Activated naive CD4-positive, alpha-beta T cell treated with anti-CD3 and anti-CD28 coated beads, Interleukin-2, amount 50 U/mL, for 16 hours (primary cell): ENCODE results near the gene KRT7.
A peak's percentile ranks its signal among the peaks of the same experiment; 100 is the strongest.
"Not testable (repeated sequence)": the region's sequence is repeated elsewhere in the genome, so short reads cannot be mapped to it uniquely, and the experiment has no call there.

Experiments used
- DNase-seq: peaks from one replicate; pipeline ENCODE4 v3.0.0-alpha.2; 2020

Gene KRT7

GRCh38 chr12:52231305-52232202 is 1.5 kb upstream of the KRT7 start:
- no peak for DNase-seq

DNA sequence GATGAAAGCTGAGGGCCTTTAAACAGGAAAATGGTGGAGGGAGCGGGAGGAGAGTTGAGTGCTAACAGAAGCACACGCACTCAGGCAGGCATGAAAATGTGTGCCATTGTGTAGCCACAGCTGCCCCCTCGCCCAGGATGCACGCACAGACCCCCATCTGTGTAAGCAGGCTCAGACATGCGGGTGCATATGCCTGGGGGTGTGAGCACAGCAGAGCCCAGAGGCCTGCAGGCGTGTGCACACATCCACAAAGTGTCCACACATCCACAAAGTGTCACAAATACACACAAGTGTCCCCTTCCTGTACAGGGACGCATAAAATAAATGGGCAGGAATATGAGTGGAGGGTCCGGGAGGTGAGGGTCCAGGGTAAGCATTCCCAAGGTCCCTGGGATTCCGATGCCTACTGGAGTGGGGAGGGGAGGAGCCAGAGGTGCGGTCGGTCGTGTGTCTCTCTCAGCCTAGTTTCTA is 805 bp upstream of the KRT7 start:
- no peak for DNase-seq

GRCh38 chr12:52233462-52234207 is 592 bp downstream of the KRT7 start:
- DNase-seq = no peak

GRCh38 chr12:52234223-52234810 is 1.3 kb downstream of the KRT7 start:
- no peak for DNase-seq

DNA sequence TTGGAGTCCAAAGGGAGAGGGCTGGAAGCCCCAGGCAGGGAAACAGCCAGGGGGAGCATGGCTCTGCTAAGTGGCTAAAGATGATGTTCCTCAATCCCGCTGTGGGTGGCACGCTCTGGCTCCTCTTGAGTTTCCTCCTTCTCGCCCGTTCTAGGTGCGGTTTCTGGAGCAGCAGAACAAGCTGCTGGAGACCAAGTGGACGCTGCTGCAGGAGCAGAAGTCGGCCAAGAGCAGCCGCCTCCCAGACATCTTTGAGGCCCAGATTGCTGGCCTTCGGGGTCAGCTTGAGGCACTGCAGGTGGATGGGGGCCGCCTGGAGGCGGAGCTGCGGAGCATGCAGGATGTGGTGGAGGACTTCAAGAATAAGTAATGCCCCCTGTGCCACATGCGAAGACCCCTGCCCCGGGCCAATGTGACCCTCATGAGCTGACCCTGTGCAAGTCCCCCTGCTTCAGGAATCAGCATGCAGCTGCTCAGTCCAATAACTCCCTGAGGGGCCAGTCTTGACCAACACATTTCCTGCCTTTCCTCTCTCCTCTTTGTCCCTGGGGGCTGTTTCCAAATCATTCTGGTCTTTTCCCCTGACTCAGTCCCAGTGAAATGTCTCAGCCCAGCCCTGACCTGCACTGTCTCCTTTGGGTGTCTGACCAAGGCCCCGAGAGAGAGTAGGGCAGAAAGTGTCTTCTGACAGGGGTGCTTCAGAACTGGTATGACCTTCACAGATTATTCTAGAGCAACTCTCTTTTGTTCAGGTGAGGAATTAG is 2.1 kb downstream of the KRT7 start:
- no peak for DNase-seq

GRCh38 chr12:52235822-52236361 is 2.8 kb downstream of the KRT7 start:
- no peak for DNase-seq

GRCh38 chr12:52236386-52237050 is 3.5 kb downstream of the KRT7 start:
- DNase-seq = no peak

GRCh38 chr12:52238207-52238840 is 5.3 kb downstream of the KRT7 start:
- no peak for DNase-seq

GRCh38 chr12:52238916-52239646 is 6.0 kb downstream of the KRT7 start:
- DNase-seq = no peak

- DNase-seq = no peak
Observed at GRCh38 chr12:52239767-52240166, 6.7 kb downstream of the KRT7 start.

DNA sequence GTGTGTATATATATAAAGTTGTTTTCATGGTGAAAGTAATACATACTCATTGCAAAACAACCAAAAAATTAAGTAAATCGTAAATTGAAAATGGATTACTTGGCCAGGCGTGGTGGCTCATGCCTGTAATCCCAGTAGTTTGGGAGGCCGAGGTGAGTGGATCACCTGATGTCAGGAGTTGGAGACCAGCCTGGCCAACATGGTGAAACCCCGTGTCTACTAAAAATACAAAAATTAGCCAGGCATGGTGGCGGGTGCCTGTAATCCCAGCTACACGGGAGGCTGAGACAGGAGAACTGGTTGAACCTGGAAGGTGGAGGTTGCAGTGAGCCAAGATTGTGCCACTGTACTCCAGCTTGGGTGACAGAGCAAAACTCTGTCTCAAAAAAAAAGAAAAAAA is 7.2 kb downstream of the KRT7 start:
- DNase-seq = not testable (repeated sequence)

GRCh38 chr12:52241205-52241842 is 8.3 kb downstream of the KRT7 start:
- DNase-seq = no peak

- DNase-seq = no peak
Observed at GRCh38 chr12:52242442-52243258, 9.6 kb downstream of the KRT7 start.

- no peak for DNase-seq
Observed at GRCh38 chr12:52243259-52243855, 10.3 kb downstream of the KRT7 start.

DNA sequence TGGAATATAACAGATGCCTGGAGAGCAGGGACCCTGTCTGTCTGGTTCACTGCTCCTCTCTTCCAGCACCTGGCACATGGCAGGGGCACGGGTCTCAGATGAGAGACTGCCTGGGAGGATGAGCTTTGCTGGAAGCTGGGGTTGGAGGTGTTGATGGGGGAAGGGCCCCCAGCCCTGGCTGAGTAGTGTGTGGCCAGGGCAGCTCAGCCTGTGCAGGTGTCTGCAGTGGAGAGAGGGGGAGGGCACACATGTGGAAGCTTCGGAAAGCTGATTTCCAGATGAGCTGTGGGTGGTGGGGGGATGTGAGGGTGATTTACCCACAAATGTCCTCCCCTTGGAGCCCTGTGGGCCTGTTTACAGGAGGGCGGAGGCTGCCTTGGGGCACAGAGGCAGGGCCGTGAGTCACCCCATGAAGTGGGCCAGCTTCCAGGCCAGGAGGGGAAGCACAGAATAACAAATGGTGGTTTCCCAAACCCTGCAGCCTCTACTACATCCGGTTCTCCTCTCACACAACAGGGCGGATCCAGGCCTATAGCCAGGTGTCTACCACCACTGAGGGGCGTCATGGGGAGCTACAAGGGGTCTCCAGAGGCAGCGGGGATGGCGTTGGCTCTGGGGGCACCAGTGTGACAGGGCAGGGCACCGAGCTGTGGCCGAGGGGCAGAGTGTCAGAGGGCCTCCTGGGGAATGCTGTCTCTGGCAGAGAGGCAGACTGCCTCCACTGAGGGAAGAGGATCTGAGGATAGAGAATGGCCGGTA is 11.0 kb downstream of the KRT7 start:
- DNase-seq = peak; percentile 69

- DNase-seq = no peak
Observed at GRCh38 chr12:52244615-52244994, 11.6 kb downstream of the KRT7 start.

DNA sequence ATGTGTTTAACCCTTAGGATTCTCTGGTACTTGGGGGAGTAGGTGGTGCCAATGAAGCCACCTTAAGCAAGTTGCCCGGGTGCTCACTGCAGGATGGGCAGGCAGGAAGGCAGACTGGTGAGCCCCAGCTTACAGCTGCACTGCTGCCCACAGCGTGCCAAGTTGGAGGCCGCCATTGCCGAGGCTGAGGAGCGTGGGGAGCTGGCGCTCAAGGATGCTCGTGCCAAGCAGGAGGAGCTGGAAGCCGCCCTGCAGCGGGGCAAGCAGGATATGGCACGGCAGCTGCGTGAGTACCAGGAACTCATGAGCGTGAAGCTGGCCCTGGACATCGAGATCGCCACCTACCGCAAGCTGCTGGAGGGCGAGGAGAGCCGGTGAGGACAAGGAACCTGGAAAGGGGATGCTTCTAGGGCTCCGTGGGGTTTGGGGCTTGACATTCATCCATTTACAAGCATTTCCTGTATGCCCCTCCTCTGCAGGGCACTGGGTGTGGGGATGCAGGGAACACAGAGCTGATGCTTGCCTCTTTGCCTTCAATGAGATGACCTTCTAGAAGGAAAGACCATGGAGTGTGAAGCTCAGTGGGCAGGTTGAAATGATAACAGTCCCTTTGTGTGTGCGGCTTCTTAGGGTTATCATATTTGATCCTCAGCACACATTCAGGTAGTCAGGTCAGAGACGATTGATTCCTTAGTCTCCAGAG is 12.4 kb downstream of the KRT7 start:
- DNase-seq = no peak
